HG03521 (cell line): ENCODE data around the gene PRPF19.

ENCODE experiments used
- ATAC-seq: cut with Tn5 transposase; IDR thresholded peaks from one replicate; pipeline ENCODE4 v1.9.1; 2021; ENCODE audit warnings: mild to moderate bottlenecking, moderate library complexity; ENCODE audit not compliant: unreplicated experiment

PRPF19 gene

DNA sequence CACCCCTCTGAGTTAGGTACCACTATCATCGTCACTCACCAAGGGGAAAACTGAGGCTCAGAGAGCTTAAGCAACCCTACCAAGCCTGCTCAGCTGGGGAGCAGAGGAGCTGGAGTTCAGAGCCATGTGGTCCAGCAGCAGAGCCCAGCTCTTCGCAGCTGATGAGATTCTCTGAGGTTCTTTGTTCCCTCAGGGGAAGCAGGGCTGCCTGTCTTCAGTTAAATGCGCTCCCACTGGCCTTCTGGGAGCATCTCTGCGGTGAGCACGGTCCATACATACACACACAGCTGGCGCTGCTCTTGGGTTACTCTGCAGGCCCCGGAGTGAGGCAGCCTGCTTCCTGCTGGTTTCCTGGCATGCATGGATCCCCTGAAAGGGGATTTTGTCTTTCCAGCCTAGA lies 45.4 kb downstream of the PRPF19 start:
- no peak for ATAC-seq

DNA sequence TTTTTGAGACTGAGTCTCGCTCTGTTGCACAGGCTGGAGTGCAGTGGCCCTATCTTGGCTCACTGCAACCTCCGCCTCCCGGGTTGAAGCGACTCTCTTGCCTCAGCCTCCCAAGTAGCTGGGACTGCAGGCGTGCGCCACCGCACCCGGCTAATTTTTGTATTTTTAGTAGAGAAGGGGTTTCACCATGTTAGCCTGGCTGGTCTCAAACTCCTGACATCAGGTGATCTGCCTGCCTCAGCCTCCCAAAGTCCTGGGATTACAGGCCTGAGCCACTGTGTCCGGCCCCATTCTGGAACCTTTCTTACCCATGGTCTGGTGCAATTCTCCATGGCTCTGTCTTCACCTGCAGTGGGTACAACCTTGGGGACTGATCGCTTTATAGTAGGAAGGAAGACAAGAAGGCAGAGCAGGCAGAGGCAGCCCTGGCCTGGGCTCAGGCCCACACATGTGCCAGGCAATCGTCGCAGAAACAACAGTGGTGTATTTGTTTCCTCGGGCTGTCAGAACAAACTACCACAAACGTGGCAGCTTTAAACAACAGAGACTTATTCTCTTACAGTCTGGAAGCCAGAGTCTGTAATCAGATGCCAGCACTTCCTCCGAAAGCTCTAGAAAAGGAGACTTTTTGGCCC lies 46.7 kb downstream of the PRPF19 start:
- no peak for ATAC-seq

DNA sequence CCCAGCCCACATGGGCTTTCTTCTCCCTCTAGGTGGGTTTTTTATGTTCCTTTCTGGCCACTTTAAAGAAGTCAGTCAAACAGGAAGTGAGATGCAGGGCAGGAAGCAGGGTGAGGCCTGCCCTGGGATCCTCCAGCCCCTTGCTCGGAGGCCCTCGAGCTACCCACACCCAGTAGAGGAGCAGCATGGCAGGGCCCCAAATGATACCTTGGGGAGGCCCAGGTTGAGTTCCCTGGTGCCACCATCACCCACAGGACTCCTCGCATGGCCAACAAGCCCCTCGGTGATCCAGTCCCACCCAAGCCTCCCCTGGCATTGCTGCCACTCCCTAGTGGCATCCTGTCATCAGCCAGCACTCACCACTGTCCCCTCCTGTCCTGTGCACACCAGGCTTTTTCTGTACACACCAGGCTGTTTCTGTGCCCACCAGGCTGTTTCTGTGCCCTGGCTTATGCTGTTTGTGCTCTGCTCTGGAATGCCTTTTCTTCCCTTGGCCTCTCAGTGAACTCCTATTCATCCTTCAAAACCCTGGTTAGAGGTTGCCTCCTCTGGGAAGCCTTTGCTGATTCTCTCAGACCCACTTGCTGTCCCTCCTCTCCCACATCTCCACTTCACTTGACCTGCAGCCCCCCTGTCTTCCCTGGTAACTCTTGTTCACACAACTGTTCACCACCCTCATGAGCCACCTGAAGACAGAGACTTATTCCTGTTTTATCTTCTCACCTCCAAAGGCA lies 47.5 kb downstream of the PRPF19 start:
- ATAC-seq = no peak

DNA sequence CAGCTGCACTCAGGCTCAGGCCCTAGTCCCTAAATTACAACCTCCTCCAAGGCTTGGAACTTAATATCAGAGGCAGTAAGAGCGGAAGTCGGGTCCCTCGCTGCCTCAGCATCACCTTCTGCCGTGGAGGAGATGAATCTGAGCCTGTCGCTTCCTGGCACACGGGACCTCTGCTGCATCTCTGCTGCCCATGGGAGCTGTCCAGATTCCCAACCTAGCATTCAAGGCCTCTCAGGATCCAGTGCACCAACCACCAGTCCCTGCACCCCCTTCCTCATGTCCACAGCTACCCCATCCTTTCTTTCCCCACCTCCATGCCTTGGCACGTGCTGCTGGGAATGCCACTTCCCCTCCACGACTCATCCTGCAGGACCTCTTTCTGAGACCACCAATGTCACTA lies 48.1 kb downstream of the PRPF19 start:
- ATAC-seq = no peak

DNA sequence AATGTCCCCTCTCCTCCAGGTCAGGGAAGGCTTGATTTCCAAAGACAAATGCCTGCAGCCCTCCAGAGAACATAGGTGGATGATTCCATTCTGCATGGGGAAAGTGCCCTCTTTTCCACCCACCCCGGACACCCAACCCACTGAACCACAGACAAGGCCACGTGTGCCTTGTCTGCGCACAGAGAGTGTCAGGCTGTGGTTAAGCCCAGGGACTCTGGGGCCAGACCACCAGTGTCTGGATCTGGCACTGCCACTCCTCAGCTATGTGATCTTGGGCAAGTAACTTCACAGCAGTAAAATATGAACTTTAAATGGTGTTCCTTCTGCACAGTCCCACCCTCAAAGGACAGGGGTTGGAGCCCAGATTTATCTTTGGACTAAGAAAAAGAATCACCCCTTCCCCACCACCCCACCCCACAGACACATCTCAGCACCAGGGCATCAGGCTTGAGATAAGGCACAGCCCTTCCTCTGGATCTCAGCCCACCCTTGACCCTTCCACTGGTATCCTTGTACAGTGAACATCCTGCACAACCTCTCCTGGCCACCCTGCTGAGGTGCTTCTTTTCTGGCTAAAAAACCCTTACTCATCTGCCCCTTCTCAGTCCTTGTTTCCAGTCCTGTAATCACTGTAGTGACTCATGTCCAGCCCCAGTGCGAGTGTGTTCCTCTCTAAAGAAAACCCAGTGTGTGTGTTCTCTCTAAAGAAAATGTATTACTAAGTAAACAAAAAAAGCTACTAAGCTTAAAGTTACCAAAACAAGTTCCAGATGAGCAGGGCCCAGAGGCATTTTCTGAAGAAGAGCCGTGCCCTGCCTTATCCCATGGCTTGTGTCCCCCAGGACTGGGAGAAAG lies 48.8 kb downstream of the PRPF19 start:
- no peak for ATAC-seq

- ATAC-seq = no peak
These were observed 50.4 kb downstream of the PRPF19 start, which contains the start of gene PTGDR2 for GRCh38 chr11:60855726-60856633. PTGDR2 (minus strand) TSS chr11:60855950; CDS start chr11:60853722, 2,228 bp downstream.

DNA sequence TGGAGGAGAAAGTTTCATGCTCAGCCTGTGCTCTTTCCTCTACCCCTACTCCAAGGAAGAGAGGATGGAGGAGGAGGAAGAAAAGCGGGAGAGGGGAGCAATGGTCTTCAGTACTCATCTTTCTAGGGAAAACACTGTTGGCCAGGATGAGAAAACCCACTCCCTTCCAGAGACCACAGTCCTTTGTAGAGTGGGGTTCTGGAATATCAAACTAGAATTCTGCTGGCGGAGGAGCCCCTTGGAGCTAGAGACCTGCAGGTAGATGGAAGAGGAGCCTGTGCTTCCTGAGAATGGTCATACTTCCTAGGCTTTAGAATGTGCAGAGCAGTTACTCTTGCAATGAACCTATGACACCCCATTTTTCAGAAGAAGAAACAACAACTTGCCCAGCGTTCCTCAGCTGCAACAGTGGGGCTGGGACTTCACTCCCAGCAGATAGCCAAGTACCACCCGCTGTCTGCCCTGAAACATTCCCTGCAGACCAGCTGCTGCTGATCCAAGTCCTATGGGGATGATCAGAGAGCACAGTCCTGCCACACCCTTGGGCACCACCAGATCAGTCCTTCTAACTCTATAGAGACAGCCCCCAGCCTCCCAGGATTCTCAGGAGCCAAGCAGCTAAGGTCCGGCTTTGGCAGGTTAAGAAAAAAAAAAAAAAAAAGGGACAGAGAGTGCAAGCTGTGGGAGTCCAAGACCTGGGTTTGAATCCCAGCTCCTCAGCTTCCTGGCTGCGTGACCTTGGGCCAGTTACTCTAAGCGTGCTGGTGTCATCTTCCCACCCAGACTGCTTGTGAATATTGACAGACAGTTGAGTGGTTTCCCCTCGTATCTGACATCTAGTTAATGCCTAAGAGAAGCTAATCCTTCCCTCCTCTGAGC lies 51.3 kb downstream of the PRPF19 start:
- no peak for ATAC-seq

GRCh38 chr11:60854140-60854846 lies 52.1 kb downstream of the PRPF19 start:
- ATAC-seq = no peak

- ATAC-seq = no peak
These were observed 53.1 kb downstream of the PRPF19 start for GRCh38 chr11:60852982-60853950.

DNA sequence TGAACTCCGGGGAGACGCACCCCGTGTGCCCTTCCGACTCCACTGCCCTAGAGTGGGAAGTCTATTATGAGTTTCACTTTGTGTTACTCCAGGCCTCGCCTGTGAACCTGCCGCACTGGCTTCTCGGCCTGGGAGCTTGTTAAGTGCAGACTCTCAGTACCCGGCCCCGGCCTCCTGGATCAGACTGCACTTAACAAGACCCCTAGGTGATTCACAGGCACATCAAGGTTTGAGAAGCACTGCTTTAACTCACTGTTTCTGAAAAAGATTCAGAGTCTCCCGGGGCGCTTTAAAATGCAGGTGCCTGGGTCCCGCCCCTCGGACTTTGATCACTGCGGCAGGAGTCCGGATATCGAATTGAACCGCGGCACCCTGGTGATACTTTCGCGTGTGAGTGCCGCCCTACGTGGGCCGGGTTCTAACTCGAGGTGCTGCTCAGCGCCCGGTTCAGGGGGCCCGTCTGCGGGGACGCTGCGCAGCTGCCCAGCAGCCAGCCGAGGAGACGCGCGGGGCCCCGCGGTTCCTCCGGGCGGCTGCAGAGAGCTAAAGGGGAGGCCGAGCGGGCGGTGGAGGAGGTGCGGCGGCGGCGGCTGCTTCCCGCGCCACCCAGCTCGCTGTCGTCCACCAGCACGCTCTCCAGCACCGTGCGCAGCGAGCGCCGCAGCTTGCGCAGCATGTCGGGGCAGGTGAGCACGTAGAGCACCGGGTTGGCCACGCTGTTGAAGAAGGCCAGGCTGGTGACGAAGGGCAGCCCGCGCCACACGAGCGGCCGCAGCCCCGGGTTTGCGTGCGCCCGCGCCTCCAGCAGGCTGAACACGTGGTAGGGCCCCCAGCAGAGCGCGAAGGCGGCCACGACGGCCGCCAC lies 54.0 kb downstream of the PRPF19 start:
- ATAC-seq = no peak

DNA sequence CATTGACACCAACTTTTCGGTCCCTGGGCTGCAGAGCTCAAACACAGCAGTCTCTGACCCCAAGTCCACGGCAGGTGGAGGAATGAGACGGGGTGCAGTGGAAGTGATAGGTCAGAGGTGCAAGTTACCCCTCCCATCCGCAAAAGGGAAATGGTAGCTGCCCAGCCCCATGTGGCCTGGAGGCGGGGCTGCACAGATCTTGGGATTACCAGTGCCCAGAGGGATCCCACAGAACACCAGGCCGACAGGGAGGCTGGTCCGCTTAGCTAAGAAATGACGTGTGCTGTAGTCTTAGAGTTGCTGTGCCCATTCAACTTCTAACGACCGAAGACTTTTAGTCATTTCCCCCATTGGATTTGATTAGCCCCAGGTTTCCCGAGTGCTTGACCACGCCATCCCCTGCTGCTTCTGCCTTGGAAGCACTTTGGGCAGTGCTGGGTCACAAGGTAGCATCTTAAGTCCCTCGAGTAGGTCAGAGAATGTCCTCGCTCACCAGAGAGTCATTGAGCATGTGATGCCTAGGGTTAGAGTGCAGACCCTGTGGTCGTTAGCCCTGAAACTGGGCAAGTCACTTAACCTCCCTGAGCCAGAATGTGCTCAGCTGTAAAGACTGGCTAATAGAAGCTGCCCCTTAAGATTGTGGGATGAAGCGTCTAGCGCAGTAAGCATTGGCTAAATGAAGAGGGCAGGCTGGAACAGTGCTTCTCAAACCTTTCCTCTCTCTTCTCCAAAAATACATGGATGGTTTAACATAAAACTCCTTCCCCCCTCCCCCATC lies 54.9 kb downstream of the PRPF19 start:
- no peak for ATAC-seq

GRCh38 chr11:60849641-60850520 lies 56.5 kb downstream of the PRPF19 start:
- ATAC-seq = no peak

DNA sequence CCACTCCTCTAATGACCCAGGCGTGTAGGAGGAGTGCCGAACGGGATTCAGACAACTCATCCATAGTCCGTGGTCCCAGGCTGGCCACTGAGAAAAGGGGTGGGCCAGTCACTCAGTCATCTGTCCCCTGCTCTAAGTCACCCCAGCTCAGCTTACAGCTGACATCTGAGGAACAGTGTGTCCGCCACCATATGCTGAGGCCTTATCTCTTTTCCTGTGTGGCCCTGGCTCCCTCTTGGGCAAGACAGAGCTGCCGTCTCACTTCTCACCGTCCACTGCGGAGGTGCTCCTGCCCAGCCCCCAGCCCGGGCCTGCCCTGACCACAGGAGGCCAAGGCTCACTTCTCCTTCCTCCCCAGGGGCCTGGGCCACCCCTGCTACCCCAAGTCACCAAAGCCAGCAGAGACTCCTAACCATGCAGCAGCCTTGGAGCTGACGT lies 57.7 kb downstream of the PRPF19 start:
- no peak for ATAC-seq

DNA sequence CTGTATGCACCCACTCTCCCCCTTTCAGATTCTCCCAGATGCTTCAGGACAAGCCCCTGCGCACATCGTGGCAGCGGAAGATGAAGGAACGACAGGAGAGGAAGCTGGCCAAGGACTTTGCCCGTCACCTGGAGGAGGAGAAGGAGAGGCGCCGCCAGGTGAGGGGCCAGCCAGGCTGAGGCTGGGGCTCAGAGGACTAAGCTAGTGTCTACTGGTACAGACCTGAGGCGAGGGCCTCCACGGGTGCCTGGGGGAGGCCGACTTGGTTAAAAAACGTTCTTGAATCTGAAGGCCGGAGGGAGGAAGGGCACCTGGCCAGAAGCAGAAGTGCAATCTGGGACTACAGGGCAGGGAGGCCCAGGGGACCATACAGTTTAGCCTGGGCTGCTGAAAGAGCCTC lies 58.5 kb downstream of the PRPF19 start:
- ATAC-seq = no peak

DNA sequence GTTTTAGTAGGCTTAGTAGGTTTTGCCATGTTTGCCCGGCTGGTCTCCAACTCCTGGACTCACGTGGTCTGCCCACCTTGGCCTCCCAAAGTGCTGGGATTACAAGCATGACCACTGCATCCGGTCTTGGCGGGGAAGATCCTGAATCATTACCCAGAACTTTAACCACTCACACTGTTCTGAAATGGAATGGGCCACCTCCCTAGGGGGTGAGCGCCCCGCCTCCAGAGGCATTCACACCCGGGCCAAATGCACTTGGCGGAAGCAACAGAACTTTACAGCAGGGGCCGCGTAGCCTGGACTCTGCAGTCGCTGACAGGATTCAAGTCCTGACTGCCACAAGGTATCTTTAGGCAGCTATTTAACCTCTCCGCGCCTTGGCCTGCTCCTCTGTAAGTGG lies 59.1 kb downstream of the PRPF19 start:
- ATAC-seq = no peak
